GM19240 (cell line): ENCODE data around the gene SEC61A1.

Experiments
- DNase-seq: peaks from one replicate; pipeline ENCODE4 v3.0.0; 2011; ENCODE audit warnings: low spot score; ENCODE audit not compliant: insufficient read length

SEC61A1 gene

DNA sequence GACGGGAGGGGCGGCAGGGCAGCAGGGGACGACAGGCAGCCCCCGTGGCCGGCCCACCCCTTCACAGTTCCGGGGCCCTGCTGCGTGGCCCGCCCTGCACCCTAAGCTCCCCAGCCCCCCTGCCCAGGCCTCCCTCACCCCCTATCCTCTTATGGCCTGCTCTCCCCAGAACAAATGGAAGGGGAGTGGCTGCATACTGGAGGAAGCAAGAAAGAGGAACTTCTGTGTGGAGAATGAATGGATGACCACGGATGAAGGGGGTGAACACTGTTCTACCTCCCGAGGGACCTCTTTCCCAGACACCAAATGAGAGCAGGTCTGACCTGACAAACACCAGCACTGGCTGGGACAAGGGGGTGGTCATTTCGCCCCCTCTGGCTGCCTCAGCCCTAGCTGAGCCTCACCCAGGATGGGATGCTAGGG lies 25.0 kb downstream of the SEC61A1 start:
- no peak for DNase-seq

DNA sequence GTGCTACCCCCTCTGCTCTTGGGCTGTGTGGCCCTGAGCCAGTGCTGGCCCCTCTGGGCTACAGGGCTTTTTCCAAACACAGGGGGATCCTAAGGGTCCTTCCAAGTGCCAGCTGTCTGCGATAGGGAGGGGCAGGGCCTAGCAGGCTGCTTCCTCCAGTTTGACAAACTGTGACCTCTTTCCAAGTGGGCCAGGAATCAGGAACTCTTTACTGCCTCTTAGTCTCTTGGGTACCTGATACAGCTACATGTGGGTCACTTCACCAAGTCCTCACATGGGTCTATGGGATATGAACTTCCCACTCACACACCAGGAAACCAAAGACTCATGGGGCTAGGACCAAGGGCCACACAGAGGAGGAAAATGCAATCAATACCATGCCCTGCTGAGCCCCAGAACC lies 25.4 kb downstream of the SEC61A1 start:
- no peak for DNase-seq

DNA sequence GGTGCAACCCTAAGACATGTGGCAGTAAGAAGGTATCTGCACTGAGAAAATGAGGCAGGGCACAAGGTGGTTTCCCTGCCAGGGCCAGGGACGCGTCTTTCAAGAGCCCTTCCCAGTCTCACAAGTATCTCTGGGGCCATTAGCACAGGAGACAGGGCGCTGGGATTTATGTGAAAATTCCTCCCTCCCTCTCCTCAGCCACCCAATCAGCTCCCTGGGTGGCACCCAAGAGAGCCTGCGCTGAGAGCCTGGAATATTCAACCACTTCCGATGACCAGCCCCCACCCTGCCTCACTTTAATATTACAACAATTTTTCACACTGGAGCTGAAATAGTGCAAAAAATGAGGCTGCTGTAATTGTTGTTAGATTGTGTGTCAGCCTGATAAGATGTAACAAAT lies 26.1 kb downstream of the SEC61A1 start:
- DNase-seq = no peak

DNA sequence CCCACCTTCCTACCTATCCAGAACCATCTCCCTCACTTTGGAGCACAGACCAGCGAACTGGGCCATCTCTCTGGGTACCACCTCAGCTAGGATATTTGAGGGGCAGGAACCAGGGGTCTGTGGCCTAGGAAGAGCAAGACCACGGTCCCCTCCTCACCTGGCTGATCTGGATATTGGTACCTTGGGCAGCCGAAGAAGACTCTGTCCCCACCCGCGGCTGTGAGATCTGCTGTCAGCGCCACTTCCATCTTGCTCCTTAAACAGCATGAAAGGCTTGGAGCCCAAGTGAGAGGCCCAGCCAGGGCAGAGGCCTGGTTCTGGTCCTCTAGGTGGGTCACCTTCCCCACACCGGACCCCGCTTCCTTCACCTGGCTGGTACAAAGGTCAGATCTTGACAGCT lies 26.6 kb downstream of the SEC61A1 start:
- DNase-seq = no peak

DNA sequence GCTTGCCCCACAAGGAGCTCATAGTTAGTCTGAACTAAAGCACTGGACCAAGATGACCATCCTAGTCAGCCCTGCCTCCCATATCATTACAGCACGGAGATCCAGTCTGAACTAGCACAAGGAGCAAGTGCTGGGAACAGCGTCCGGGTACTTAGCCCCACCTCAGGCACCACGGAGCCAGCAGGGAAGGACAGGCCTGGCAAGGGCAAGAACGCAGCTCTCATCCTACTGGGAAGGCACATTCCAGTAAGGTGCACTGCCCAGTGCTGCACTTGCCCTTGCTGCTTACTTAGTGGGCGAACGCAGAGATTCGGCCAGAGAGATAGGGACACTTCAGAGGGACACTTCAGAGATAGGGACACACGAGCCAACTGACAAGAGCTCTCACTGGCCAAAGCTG lies 27.6 kb downstream of the SEC61A1 start:
- no peak for DNase-seq

GRCh38 chr3:128080323-128081080 lies 28.3 kb downstream of the SEC61A1 start:
- no peak for DNase-seq

DNA sequence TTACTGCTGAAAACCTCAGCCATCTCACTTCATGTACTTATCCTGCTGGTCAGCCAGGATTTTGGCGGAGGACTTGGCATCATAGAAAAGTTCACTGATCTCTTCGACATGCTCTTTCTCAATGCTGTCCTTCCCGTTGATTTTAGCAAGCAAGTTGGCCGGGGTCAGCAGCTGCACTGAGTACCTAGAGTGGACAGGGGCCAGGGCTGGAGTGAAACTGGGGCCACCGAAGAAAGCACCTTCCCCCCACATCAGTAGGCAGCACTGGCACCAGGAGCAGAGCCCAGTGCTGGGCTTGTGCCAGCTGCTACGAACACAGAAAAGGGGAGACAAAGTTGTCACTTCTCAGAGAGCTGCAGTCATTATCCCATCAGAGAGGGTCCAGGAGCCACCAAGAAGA lies 29.0 kb downstream of the SEC61A1 start:
- no peak for DNase-seq

DNA sequence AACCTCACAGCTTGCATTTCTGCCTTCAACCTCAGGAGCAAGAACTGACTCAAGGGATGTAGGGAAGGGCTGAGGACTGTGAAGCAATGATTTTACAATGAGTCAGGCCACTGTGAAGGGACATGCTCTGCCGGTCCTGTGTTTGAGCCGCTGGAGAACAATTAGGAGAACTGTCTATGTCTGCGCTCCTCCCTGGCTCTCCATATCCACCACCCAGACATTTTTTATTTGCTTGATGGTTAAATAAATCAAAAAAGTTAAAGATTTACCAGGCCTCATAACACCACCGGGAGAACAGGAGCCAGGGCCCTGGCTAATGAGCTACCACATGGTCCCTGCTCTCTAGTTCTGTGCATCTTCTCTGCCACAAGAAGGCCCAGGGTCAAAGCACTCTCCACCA lies 29.6 kb downstream of the SEC61A1 start:
- no peak for DNase-seq

DNA sequence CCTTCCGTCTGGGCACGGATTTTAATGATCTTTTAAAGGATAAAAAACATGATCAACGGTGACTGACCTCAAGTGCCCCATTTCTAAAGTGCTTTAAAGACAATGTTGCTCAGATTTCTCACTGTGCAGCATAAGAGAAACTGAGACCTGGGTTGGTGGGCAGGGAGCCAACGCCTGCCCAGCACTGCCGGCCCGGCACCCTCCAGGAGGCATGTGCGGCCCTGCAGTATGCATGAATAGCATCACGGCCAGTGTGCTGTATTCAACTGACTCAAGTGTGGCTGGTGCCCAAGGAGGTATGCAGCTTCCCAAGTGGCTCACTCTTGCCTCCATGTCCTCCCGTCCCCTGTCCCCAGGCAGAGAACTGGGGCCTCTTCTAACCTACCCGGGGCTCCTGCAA lies 30.3 kb downstream of the SEC61A1 start:
- no peak for DNase-seq

GRCh38 chr3:128083396-128083795 lies 31.2 kb downstream of the SEC61A1 start:
- no peak for DNase-seq

DNA sequence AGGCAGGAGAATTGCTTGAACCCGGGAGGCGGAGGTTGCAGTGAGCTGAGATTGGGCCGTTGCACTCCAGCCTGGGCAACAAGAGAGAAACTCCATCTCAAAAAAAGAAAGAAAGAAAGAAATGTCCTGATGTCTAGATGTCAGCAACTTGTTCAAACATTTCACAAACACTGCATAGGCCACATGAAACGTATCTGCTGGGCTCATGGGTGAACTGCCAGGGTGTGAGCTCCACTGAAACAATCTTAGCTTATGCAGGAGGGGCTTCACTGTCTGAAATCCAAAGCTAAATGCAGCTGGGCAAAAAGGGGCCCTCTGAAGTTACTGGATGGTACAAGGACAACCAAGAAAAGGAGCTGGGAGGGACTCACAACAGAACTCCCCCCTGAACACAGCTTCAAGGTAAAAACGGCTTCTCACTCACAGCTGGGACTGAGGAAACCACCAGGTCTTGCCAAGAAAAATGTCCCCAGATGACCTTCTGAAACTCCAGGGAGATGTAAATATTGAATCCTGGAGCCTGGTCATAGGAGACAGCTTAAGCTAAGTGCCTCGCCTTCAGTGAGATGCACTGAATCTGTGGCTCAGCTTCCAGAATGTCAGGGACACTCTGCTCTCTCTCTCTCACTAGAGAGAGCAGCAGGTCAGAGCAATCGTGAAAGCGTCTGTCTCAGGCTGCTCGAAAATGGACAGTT lies 31.9 kb downstream of the SEC61A1 start:
- DNase-seq = no peak

DNA sequence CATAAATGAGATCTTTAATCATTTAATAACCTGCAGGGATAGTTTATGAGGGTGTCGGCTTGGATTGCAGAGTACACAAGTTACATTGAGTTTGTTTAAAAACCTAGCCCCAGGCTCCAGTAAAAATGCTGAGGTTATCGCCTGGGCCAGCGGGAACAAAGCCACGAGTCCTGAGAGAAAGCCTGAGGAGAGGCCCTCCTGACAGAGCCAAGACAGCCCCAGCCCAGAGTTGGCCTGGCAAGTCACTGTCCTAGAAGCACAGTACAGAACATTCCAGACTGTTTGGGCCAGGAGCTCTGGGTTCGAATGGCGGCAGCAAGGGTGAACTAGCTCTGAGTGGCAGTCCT lies 32.4 kb downstream of the SEC61A1 start:
- no peak for DNase-seq

- no peak for DNase-seq
These were observed 36.9 kb downstream of the SEC61A1 start for GRCh38 chr3:128089135-128089534.

DNA sequence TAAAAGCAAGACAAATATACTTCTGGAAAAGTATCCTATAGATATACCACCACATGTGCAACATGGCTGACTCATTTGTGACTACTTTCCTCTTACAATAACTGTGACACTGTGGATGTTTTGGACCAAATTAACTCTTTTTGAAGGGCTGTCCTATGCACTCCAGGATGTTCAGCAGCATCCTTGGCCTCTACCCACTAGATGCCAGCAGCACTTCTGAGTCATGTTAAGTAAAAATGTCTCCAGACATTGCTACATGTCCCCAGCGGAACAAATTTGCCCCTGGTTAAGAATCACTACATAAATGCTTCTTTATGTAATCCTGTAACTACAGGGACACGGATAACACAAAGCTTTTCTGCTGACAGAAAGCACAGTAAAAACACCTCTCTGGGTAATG lies 39.3 kb downstream of the SEC61A1 start:
- DNase-seq = no peak

DNA sequence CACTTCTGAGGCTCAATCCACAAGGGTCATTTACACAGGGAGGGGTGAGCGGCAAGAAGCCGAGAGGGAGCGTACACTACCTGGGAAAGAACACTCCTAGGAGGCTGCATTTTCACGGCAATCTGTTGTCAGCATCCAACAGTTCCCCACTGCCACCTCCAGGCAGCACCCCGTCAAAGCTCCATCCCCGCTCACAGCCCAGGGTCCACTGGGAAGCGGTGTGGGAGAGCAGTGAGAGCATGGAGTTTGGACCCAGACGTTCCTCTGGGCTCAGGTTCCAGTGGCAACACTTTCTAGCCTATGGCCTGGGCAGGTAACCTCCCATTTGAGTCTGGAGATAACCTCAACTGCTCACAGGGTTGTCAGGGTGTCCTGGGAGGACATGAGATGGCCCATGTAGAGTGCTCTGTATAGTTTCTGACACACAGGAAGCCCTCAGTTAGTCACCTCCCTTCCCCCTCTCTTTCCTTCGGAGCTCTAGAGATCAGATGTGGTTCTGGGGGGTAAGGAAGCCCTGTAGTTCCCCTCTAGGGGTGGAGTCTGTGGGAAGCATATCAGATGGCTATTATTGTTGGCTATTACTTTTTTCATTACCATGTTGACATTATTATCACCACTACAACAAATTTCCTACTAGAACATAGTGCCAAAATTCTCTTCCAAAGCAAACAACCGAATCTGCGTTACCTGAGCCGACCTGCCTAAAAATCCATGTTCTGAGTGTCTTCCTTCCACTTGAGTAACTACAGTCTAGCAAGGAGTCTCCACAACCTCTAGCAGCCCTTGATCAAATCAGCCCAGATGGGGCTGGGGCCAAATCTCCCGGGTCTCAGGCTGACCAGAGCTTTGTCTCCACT lies 42.3 kb downstream of the SEC61A1 start:
- DNase-seq = no peak

GRCh38 chr3:128095222-128095703 lies 43.0 kb downstream of the SEC61A1 start:
- DNase-seq = peak; percentile 81

DNA sequence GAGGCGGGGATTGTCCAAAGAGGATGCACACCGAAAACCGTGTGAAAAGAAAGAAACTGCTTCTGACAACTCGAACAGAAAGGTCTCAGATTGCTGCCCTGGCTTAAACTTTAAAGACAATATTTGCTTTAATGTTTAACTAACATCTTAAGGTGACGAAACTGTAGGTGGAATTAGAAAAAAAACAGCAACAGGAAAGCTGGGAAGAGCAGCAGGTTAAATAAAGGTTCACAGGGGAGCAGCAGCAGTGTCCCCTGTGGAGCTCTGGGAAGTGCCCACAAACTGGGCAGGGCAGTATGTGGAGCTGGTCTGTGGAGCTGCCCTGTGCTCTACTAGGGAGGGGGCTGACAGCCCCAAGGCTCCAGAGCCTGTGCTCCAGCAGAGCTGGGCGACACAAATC lies 46.0 kb downstream of the SEC61A1 start:
- no peak for DNase-seq

DNA sequence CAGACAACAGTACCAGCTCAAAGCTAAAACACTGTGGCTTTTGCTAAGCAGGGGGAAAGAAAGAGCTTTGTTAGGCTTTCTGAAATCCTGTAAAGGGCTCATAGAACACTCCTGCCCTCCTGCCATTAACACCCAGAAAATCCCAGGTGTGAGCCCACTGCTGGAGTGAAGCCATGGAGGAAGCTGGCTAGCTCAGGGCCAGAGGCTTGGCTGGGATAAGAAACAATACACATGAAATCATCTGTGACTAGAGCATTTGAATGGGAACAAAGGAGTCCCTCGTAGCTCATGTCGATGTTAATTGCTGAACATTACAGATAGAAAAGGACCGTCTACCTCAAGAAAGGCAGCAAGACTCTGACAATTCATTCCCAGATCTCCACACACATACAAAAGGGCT lies 47.9 kb downstream of the SEC61A1 start:
- DNase-seq = no peak

DNA sequence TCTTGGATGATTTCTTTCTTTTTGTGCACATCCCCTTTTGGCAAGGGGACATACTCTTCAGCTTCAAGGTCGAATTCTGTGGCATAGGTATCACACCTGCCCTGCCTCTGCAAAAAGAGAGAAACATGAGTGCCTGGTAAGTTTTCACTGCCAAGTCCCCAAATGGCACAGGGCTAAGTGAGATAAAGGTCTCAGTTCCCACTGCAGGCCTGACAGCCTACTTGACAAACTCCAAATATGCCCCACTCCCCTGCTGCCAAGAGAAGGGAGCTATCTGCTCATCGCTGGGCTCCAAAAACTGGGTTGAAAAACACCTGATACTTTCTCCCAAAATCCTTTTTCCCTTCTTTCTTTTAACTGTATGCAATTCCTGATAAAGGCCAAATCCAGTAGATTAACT lies 48.4 kb downstream of the SEC61A1 start:
- DNase-seq = no peak

- no peak for DNase-seq
These were observed 51.0 kb downstream of the SEC61A1 start for GRCh38 chr3:128103136-128103676.

DNA sequence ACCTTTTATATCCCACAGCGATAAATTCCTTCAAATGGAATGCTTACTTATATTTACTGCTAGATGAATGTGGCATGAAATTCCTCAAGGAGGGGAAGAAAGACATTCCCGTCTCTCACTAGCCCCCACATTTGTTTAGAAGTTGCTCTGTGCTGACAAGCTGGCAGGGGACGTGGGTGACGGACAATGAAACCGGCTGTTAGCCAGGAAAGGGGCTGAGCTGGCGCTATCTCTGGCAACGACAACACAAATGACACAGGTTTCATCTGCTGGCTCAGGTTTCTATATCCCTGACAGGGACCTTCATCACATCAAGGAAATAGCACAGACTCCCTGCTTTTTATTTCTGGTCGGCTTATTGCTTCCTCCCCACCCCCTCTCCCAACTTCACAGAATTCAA lies 55.6 kb downstream of the SEC61A1 start:
- DNase-seq = no peak

- no peak for DNase-seq
These were observed 58.9 kb downstream of the SEC61A1 start for GRCh38 chr3:128111147-128111546.
